ENCODE measurements around the gene MRPS27.

The MRPS27 gene

DNA sequence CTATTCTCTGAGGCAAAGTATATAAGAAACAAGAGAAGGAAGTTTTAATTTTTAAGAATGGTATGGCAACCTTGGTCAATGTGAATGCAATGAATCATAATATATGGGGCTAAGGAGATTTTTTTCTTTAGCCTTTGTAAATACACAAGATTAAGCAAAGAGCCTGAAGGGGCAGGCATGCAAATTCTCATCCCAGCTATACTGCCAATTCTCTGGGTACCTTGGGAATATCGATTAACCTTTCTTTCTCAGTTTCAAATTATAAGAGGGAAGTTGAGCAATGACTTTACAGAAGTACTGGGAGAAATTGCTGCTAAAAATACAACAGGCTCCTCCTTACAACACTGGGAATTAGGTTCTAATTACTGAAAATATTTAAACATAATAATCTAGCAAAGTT, 97.5 kb downstream of the MRPS27 start:
- WGBS (ENCODE audit: insufficient coverage, insufficient read length) = no CpG with 5 or more reads among the region's 1 CpG
- Histone ChIP-seq H3K27me3 (ENCODE audit: control insufficient read depth, insufficient read depth, low read length) (no peaks in the 10 kb centered on the region), H3K4me1 (ENCODE audit: control insufficient read depth, insufficient read depth, low read length) (no peaks in the 10 kb centered on the region), H3K27ac (ENCODE audit: low read length) (no peak overlapping the region), H3K4me3 (ENCODE audit: low read length) (no peak overlapping the region), H3K36me3 (ENCODE audit: control insufficient read depth, insufficient read depth, low read length) (peaks cover 17% of the 10 kb centered on the region; the same call in 1 of the 2 replicates), H3K9me3 (ENCODE audit: control insufficient read depth, insufficient read depth, low read length) (no peaks in the 10 kb centered on the region)
- DNase-seq (ENCODE audit: low read depth, low spot score) = no peak

DNA sequence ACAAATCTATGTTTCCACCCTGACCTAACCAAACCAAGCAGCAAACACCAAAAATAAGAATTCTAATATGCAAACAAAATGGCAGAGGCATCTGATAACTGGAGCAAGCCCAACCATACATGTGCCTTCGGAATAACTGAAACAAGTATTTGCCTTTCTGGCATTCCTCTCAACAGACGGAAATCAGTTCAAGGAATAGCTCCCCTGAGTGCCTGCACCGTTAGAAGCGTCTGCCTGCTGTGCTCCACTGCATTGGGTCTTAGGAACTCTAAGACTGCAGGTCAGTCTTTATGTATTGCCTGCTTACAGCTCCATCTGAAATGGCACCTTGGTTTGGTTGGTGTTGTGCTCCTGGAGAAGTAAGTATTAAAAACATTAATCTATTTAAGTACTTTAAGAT, 98.5 kb downstream of the MRPS27 start:
- no peak overlapping the region for H3K4me3 ChIP-seq (ENCODE audit: low read length)
- peaks cover 13% of the 10 kb centered on the region; the same call in 1 of the 2 replicates for H3K36me3 ChIP-seq (ENCODE audit: control insufficient read depth, insufficient read depth, low read length)
- no peak for DNase-seq (ENCODE audit: low read depth, low spot score)
- H3K9me3 ChIP-seq (ENCODE audit: control insufficient read depth, insufficient read depth, low read length) = no peaks in the 10 kb centered on the region
- H3K4me1 ChIP-seq (ENCODE audit: control insufficient read depth, insufficient read depth, low read length) = no peaks in the 10 kb centered on the region
- no peaks in the 10 kb centered on the region for H3K27me3 ChIP-seq (ENCODE audit: control insufficient read depth, insufficient read depth, low read length)
- WGBS (ENCODE audit: insufficient coverage, insufficient read length) = no CpG with 5 or more reads among the region's 4 CpGs
- H3K27ac ChIP-seq (ENCODE audit: low read length) = no peak overlapping the region

DNA sequence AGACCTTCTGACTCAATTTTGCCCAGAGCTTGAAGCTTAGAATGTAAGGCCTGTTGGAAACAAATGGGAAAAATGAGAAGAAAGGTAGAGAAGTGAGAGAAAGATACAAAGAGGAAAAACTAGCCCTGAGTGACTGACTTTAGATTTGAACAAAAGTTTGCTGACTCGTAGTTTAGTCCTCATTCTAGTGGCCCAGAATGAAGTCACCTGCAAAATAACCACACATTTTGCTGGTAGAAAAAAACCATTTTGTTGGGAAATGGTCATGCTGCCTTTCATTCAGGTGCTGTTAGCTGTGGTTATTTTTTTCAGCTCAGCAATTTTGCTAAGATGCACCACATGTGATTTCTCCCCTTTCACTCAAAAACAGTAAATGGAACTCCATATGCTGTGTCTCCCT, 98.9 kb downstream of the MRPS27 start:
- Histone ChIP-seq H3K9me3 (ENCODE audit: control insufficient read depth, insufficient read depth, low read length) (no peaks in the 10 kb centered on the region), H3K36me3 (ENCODE audit: control insufficient read depth, insufficient read depth, low read length) (peaks cover 13% of the 10 kb centered on the region; the same call in 1 of the 2 replicates), H3K4me1 (ENCODE audit: control insufficient read depth, insufficient read depth, low read length) (no peaks in the 10 kb centered on the region), H3K4me3 (ENCODE audit: low read length) (no peak overlapping the region), H3K27ac (ENCODE audit: low read length) (no peak overlapping the region), H3K27me3 (ENCODE audit: control insufficient read depth, insufficient read depth, low read length) (no peaks in the 10 kb centered on the region)
- no CpG with 5 or more reads among the region's 1 CpG for WGBS (ENCODE audit: insufficient coverage, insufficient read length)
- DNase-seq (ENCODE audit: low read depth, low spot score) = no peak

DNA sequence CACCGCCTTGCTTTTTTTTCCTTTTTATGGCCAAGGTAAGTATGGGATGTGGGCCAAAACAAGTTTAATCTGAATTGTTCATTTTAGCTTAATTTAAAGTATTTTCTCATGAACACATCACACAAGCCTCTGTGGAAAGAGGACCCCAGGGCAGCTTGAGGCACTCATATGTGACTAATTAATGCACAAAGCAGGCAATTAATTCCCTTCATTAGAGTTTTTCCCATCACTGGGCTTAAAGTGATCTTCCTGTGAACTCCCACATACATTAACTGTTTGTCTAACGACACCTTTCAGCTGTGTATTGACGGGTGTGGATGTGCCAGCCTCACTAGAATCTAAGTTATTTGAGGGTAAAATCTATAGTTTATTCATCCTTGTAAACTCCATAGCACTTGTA, 103.3 kb downstream of the MRPS27 start:
- no peak for DNase-seq (ENCODE audit: low read depth, low spot score)
- no peak overlapping the region for H3K27ac ChIP-seq (ENCODE audit: low read length)
- no peaks in the 10 kb centered on the region for H3K4me1 ChIP-seq (ENCODE audit: control insufficient read depth, insufficient read depth, low read length)
- no peak overlapping the region for H3K4me3 ChIP-seq (ENCODE audit: low read length)
- peaks cover 3% of the 10 kb centered on the region; the same call in 1 of the 2 replicates for H3K36me3 ChIP-seq (ENCODE audit: control insufficient read depth, insufficient read depth, low read length)
- no peaks in the 10 kb centered on the region for H3K27me3 ChIP-seq (ENCODE audit: control insufficient read depth, insufficient read depth, low read length)
- WGBS (ENCODE audit: insufficient coverage, insufficient read length) = no CpG with 5 or more reads among the region's 3 CpGs
- H3K9me3 ChIP-seq (ENCODE audit: control insufficient read depth, insufficient read depth, low read length) = no peaks in the 10 kb centered on the region

DNA sequence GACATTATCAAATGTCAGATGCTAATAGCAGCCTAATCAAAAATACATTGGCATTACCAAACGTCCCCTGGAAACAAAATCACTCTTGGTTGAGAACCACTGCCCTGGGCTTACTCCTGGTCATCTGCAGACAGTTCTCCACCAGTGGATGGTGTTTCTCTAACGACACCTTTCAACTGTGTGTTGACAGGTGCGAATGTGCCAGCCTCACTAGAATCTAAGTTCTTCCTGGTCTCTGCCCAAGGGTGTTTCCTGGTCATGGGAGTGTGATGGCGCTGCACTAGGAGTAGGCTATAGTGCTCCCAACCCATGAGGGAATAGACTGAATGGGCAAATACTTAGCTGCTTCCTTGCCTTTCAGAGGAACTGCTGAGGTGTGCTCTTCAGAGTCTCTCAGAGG, 105.9 kb downstream of the MRPS27 start:
- Histone ChIP-seq H3K4me3 (ENCODE audit: low read length) (no peak overlapping the region), H3K36me3 (ENCODE audit: control insufficient read depth, insufficient read depth, low read length) (0 out of 2 replicates have a peak, but pooled peaks cover 3% of the 10 kb centered on the region), H3K27ac (ENCODE audit: low read length) (no peak overlapping the region), H3K9me3 (ENCODE audit: control insufficient read depth, insufficient read depth, low read length) (no peaks in the 10 kb centered on the region), H3K27me3 (ENCODE audit: control insufficient read depth, insufficient read depth, low read length) (no peaks in the 10 kb centered on the region), H3K4me1 (ENCODE audit: control insufficient read depth, insufficient read depth, low read length) (0 out of 2 replicates have a peak, but pooled peaks cover 1% of the 10 kb centered on the region)
- no CpG with 5 or more reads among the region's 4 CpGs for WGBS (ENCODE audit: insufficient coverage, insufficient read length)
- no peak for DNase-seq (ENCODE audit: low read depth, low spot score)

DNA sequence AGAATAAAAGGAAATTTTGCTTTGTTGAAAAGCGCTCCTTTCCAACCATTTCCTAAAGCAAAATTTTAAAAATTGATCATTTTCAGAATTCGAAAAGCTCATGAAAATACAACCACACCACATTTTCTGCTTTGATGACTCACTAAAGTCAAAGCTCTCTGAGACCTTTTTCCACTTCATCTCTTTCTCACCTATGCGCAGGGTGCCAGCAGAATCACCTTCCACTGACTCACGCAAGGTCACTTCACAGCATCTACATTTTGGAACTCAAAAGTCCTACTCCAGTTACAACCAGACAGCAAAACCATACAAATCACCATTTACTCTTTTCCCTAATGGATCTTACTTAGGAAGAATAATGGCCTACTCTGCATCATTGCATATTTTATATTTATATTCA, 106.6 kb downstream of the MRPS27 start:
- no CpG with 5 or more reads among the region's 4 CpGs for WGBS (ENCODE audit: insufficient coverage, insufficient read length)
- 0 out of 2 replicates have a peak, but pooled peaks cover 1% of the 10 kb centered on the region for H3K4me1 ChIP-seq (ENCODE audit: control insufficient read depth, insufficient read depth, low read length)
- 0 out of 2 replicates have a peak, but pooled peaks cover 3% of the 10 kb centered on the region for H3K36me3 ChIP-seq (ENCODE audit: control insufficient read depth, insufficient read depth, low read length)
- no peaks in the 10 kb centered on the region for H3K27me3 ChIP-seq (ENCODE audit: control insufficient read depth, insufficient read depth, low read length)
- no peak overlapping the region for H3K4me3 ChIP-seq (ENCODE audit: low read length)
- DNase-seq (ENCODE audit: low read depth, low spot score) = no peak
- H3K27ac ChIP-seq (ENCODE audit: low read length) = no peak overlapping the region
- no peaks in the 10 kb centered on the region for H3K9me3 ChIP-seq (ENCODE audit: control insufficient read depth, insufficient read depth, low read length)

DNA sequence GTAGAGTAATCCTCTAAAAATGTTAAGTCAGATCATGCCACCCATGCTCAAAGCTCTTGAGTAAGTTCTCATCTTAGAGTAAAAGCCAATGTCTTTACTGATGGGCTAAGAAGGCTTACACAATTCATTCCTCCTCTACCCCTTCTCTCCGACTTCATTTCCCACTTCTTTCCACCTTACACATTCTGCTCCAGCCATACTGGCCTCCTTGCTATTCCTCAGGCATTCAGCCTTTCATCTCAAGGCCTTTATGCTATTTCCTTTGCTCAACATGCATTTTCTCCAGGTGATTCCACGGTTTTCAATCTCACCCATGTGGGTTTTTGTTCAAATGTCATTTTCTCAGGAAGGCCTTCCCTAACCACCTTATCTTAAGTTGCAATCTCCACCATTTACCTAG, 107.9 kb downstream of the MRPS27 start:
- no peak for DNase-seq (ENCODE audit: low read depth, low spot score)
- Histone ChIP-seq H3K9me3 (ENCODE audit: control insufficient read depth, insufficient read depth, low read length) (no peaks in the 10 kb centered on the region), H3K4me3 (ENCODE audit: low read length) (no peak overlapping the region), H3K27me3 (ENCODE audit: control insufficient read depth, insufficient read depth, low read length) (no peaks in the 10 kb centered on the region), H3K27ac (ENCODE audit: low read length) (no peak overlapping the region), H3K36me3 (ENCODE audit: control insufficient read depth, insufficient read depth, low read length) (no peaks in the 10 kb centered on the region), H3K4me1 (ENCODE audit: control insufficient read depth, insufficient read depth, low read length) (0 out of 2 replicates have a peak, but pooled peaks cover 1% of the 10 kb centered on the region)
- WGBS (ENCODE audit: insufficient coverage, insufficient read length) = no CpG with 5 or more reads among the region's 2 CpGs

DNA sequence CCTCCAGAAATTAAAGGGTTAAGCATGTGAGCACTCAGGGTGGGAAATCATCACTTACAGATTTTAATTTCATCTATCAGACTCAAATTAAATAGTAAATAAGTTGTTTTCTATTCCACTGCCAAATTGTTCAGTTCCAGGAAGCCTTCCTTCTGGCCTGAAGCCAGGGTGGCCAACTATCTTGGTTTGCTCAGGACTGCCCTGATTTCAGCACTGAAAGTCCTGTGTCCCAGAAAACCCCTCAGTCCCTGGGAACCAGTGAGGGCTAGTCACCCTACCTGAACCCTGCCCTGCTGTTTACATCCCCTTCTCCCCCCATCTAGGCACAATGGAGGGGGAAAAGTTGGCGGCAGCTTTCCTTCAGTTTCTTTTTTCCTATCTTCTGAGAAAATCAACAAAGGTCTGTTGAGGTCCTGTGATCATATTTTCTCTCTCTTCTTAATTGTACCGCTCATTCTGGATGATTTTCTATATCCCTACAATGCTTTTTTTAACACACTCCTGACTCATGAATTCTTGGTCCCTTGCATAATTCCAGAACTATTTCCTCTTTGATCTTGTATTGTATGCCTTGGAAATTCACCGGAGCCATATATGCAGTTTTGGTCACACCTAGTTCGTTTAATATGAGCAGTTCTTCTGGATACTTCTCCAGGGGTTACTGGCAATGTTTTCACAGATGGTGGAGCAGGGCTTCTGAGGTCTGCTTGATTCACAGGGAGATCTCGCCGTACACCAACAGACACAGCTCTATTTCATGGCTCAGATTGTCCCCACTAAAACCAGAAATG, 109.0 kb downstream of the MRPS27 start:
- WGBS (ENCODE audit: insufficient coverage, insufficient read length) = no CpG with 5 or more reads among the region's 6 CpGs
- Histone ChIP-seq H3K27ac (ENCODE audit: low read length) (no peak overlapping the region), H3K4me1 (ENCODE audit: control insufficient read depth, insufficient read depth, low read length) (0 out of 2 replicates have a peak, but pooled peaks cover 1% of the 10 kb centered on the region)

DNA sequence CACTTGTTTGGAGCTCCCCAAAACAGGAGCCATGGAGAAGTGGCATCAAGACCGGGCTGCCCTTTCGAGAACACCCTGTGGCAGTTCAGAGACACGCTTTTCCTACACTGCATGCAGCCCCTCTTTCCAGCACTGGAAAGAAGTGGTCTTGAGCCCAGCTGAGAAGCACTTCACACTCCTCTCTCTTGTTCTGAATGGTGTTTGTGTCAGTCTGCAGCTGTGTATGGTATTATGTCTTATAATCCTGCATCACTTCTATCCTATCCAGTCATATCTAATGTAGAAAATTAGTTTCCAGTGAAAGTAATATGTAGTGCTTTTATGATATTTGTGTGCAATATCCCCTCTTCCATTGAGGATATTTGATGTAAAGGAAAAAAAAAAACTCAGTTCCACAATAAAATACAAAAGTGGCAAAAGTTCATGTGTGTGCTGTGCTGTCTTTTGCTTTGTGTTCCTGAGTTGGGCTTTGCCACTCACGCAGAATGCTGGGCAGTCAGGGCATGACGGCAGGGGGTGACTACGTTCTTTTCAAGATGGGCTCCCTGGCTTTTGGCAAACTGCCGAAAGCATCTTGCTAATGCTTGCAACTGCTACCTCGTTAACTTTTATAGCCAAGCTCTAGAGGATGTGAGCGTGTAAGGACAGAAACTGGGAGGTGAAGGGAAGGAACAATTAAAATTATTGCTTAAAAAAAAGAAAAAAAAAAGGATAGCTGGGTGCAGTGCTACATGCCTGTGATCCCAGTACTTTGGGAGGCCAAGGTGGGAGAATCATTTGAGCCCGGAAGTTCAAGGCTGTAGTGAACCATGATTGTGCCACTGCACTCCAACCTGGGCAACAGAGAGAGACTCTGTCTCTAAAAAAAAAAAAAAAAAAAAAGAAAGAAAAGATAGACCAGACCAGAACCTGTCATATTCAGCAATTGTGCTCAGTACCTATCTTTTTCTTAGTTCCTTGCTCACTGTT, 110.6 kb downstream of the MRPS27 start:
- peaks cover 5% of the 10 kb centered on the region; the same call in 1 of the 2 replicates for H3K36me3 ChIP-seq (ENCODE audit: control insufficient read depth, insufficient read depth, low read length)
- no peaks in the 10 kb centered on the region for H3K27me3 ChIP-seq (ENCODE audit: control insufficient read depth, insufficient read depth, low read length)
- H3K9me3 ChIP-seq (ENCODE audit: control insufficient read depth, insufficient read depth, low read length) = no peaks in the 10 kb centered on the region
- WGBS (ENCODE audit: insufficient coverage, insufficient read length) = no CpG with 5 or more reads among the region's 10 CpGs
- no peak overlapping the region for H3K27ac ChIP-seq (ENCODE audit: low read length)
- 0 out of 2 replicates have a peak, but pooled peaks cover 1% of the 10 kb centered on the region for H3K4me1 ChIP-seq (ENCODE audit: control insufficient read depth, insufficient read depth, low read length)
- no peak for DNase-seq (ENCODE audit: low read depth, low spot score)
- H3K4me3 ChIP-seq (ENCODE audit: low read length) = no peak overlapping the region

More for the DNA sequence above, 109.0 kb downstream of the MRPS27 start:
- no peaks in the 10 kb centered on the region for H3K9me3 ChIP-seq (ENCODE audit: control insufficient read depth, insufficient read depth, low read length)
- no peaks in the 10 kb centered on the region for H3K27me3 ChIP-seq (ENCODE audit: control insufficient read depth, insufficient read depth, low read length)
- DNase-seq (ENCODE audit: low read depth, low spot score) = no peak
- H3K36me3 ChIP-seq (ENCODE audit: control insufficient read depth, insufficient read depth, low read length) = peaks cover 1% of the 10 kb centered on the region; the same call in 1 of the 2 replicates
- no peak overlapping the region for H3K4me3 ChIP-seq (ENCODE audit: low read length)

DNA sequence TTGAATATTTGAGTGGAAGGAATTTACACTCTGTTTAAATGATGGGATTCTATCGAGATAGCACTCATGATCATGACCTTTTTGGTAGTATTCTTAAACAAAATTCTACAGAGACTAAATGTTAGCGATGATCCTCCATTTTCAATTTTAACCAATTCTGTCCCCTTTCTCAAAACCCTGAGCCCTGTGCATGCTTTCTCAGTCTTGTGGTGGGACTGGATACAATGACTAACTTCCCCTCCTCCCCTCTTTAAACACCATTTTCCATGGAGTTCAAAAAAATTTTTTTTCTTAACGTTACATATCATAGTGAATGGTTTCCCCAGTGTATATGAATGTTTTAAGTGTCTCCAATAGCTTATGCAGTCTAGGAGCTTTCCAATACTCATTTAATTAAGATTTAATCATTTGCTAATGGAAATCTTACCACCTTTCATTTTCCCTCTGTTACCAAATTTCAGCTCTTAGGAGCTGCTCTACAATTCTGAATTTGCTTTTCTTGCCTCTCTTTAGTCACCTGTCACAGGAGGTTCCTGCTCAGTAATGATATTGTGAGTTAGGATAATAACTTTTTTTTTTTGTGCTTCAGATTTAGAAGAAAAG, 111.6 kb downstream of the MRPS27 start:
- H3K27ac ChIP-seq (ENCODE audit: low read length) = no peak overlapping the region
- H3K4me1 ChIP-seq (ENCODE audit: control insufficient read depth, insufficient read depth, low read length) = 0 out of 2 replicates have a peak, but pooled peaks cover 1% of the 10 kb centered on the region
- no peaks in the 10 kb centered on the region for H3K9me3 ChIP-seq (ENCODE audit: control insufficient read depth, insufficient read depth, low read length)
- no CpG with 5 or more reads among the region's 3 CpGs for WGBS (ENCODE audit: insufficient coverage, insufficient read length)
- H3K4me3 ChIP-seq (ENCODE audit: low read length) = no peak overlapping the region
- H3K36me3 ChIP-seq (ENCODE audit: control insufficient read depth, insufficient read depth, low read length) = peaks cover 11% of the 10 kb centered on the region
- no peaks in the 10 kb centered on the region for H3K27me3 ChIP-seq (ENCODE audit: control insufficient read depth, insufficient read depth, low read length)
- no peak for DNase-seq (ENCODE audit: low read depth, low spot score)
